ENCODE results near the gene CDH3. TPM values are rescaled to one million over a fixed set of nuclear protein-coding genes. Genes with fewer than 3 reads are reported as not detected.

The CDH3 gene
- polyA plus RNA-seq, 2 of the 4 experiments (the other 2 are of a cell fraction): 0.08 to 0.25 TPM

DNA sequence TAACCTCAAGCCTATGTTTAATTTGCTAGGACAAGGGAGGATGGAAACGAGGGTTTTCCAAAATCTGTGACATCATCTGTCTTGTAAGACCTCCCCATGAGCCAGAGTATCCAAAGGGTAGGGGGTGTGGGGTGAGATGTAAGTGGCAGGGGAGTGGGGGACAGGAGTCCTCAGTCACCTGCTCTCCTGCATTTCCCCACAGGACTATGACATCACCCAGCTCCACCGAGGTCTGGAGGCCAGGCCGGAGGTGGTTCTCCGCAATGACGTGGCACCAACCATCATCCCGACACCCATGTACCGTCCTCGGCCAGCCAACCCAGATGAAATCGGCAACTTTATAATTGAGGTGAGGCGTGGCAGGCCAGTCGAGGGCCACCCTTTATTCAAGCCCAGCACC lies 50.5 kb downstream of the CDH3 start:
- ChIA-PET POLR2A (no interaction called here), CTCF (interaction anchor here (1.4 kb wide), 1 partner anchor 105 kb away, joined by 4 read pairs; no protein-coding TSS in a partner anchor)
- no peak overlapping the region for H3K27ac ChIP-seq
- TF ChIP-seq RARB (CRISPR knock-in tag; IDR thresholded peaks at IDR 0.05): no peak
- TF ChIP-seq EP300 (IDR thresholded peaks at IDR 0.05): no peak
- no peak for TF ChIP-seq CHD4 (IDR thresholded peaks at IDR 0.05; ENCODE audit: borderline replicate concordance)
- TF ChIP-seq CEBPB (IDR thresholded peaks at IDR 0.05): no peak
- TF ChIP-seq HOXB13 (CRISPR knock-in tag; IDR thresholded peaks at IDR 0.05; ENCODE audit: low read depth): no peak
- TF ChIP-seq PHF8 (IDR thresholded peaks at IDR 0.05; ENCODE audit: borderline replicate concordance, low read depth): no peak
- no peak for TF ChIP-seq CHD2 (IDR thresholded peaks at IDR 0.05; ENCODE audit: low read length, partially characterized antibody)
- TF ChIP-seq MAFK (IDR thresholded peaks at IDR 0.05; ENCODE audit: partially characterized antibody): no peak
- TF ChIP-seq, protein P1, sequence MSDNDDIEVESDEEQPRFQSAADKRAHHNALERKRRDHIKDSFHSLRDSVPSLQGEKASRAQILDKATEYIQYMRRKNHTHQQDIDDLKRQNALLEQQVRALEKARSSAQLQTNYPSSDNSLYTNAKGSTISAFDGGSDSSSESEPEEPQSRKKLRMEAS (IDR thresholded peaks at IDR 0.05): no peak
- TF ChIP-seq HDAC2 (IDR thresholded peaks at IDR 0.05): no peak
- no peak for TF ChIP-seq RFX5 (IDR thresholded peaks at IDR 0.05)
- TF ChIP-seq HOXB5 (CRISPR knock-in tag; IDR thresholded peaks at IDR 0.05): no peak
- TF ChIP-seq FOSL2 (IDR thresholded peaks at IDR 0.05): no peak
- TF ChIP-seq FOSL2 (CRISPR knock-in tag; IDR thresholded peaks at IDR 0.05): no peak
- TF ChIP-seq ESRRA (IDR thresholded peaks at IDR 0.05; ENCODE audit: borderline replicate concordance, low read length): no peak
- H3K4me3 ChIP-seq: no peak overlapping the region
- H3K4me1 ChIP-seq: no peaks in the 10 kb centered on the region
- no peak overlapping the region for H3K4me2 ChIP-seq
- ATAC-seq (no peak), DNase-seq (ENCODE audit: low read depth in 1 of 2, low spot score in 1 of 2) (no peak), FAIRE-seq (no peak)
- H3K9me3 ChIP-seq: no peaks in the 10 kb centered on the region
- WGBS (ENCODE audit: missing lambda C conversion rate): 68% methylated on average over 11 of the region's 11 CpGs

DNA sequence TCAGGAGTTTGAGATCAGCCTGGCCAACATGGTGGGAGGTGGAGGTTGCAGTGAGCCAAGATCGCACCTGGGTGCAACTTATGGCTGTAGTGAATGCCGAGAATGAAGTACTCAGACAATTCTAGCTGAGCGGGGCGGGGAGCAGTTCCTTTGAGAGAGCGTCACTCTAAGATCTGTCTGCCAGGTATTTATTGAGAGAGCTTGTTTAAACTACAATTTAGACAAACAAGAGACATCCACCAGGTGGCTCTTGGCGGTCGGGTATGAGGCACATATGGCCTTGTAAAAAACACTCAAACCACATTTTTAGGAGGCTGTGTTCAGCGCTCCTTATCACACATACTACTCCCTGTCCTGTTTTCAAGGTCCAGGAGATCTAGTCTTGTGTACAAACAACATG lies 51.4 kb downstream of the CDH3 start:
- WGBS (ENCODE audit: missing lambda C conversion rate): 80% methylated on average over 8 of the region's 8 CpGs
- no peak for FAIRE-seq
- TF ChIP-seq HOXB13 (CRISPR knock-in tag; IDR thresholded peaks at IDR 0.05; ENCODE audit: low read depth) (no peak), POLR2AphosphoS2 (conservative IDR thresholded peaks at IDR 0.05; ENCODE audit: low read length) (no peak), KDM5A (IDR thresholded peaks at IDR 0.05) (no peak), RCOR1 (IDR thresholded peaks at IDR 0.05; ENCODE audit: low read depth, low read length) (no peak), TFCP2L1 (CRISPR knock-in tag; IDR thresholded peaks at IDR 0.05) (no peak)
- TF ChIP-seq, protein P1 (IDR thresholded peaks at IDR 0.05): no peak
- no peak for DNase-seq (ENCODE audit: low read depth in 1 of 2, low spot score in 1 of 2)
- Histone ChIP-seq H3K4me1 (no peaks in the 10 kb centered on the region), H3K27ac (no peak overlapping the region), H3K4me2 (no peak overlapping the region), H3K9me3 (no peaks in the 10 kb centered on the region), H3K4me3 (no peak overlapping the region)
- ATAC-seq: no peak
- ChIA-PET POLR2A (no interaction called here), CTCF (interaction anchor here (0.6 to 2.7 kb wide), 4 partner anchors 26 to 167 kb away, joined by 3 to 5 read pairs (median 4); no protein-coding TSS in a partner anchor)

DNA sequence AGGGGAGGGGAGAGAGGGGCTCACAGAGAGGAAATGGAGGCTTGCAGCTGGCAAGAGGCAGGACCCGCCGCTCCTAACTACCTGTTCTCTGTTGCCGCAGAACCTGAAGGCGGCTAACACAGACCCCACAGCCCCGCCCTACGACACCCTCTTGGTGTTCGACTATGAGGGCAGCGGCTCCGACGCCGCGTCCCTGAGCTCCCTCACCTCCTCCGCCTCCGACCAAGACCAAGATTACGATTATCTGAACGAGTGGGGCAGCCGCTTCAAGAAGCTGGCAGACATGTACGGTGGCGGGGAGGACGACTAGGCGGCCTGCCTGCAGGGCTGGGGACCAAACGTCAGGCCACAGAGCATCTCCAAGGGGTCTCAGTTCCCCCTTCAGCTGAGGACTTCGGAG lies 53.0 kb downstream of the CDH3 start:
- TF ChIP-seq, protein P2, sequence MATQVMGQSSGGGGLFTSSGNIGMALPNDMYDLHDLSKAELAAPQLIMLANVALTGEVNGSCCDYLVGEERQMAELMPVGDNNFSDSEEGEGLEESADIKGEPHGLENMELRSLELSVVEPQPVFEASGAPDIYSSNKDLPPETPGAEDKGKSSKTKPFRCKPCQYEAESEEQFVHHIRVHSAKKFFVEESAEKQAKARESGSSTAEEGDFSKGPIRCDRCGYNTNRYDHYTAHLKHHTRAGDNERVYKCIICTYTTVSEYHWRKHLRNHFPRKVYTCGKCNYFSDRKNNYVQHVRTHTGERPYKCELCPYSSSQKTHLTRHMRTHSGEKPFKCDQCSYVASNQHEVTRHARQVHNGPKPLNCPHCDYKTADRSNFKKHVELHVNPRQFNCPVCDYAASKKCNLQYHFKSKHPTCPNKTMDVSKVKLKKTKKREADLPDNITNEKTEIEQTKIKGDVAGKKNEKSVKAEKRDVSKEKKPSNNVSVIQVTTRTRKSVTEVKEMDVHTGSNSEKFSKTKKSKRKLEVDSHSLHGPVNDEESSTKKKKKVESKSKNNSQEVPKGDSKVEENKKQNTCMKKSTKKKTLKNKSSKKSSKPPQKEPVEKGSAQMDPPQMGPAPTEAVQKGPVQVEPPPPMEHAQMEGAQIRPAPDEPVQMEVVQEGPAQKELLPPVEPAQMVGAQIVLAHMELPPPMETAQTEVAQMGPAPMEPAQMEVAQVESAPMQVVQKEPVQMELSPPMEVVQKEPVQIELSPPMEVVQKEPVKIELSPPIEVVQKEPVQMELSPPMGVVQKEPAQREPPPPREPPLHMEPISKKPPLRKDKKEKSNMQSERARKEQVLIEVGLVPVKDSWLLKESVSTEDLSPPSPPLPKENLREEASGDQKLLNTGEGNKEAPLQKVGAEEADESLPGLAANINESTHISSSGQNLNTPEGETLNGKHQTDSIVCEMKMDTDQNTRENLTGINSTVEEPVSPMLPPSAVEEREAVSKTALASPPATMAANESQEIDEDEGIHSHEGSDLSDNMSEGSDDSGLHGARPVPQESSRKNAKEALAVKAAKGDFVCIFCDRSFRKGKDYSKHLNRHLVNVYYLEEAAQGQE (IDR thresholded peaks at IDR 0.05): no peak
- TF ChIP-seq RARB (CRISPR knock-in tag; IDR thresholded peaks at IDR 0.05) (no peak), EHF (CRISPR knock-in tag; IDR thresholded peaks at IDR 0.05) (no peak), KDM5A (IDR thresholded peaks at IDR 0.05) (no peak), MAZ (IDR thresholded peaks at IDR 0.05; ENCODE audit: borderline replicate concordance, low read depth, low read length) (no peak), NFE2L2 (conservative IDR thresholded peaks at IDR 0.05; ENCODE audit: low read length) (no peak), CEBPB (IDR thresholded peaks at IDR 0.05) (no peak), SREBF2 (IDR thresholded peaks at IDR 0.05) (no peak), CHD4 (IDR thresholded peaks at IDR 0.05; ENCODE audit: borderline replicate concordance) (no peak)
- TF ChIP-seq, protein P3, sequence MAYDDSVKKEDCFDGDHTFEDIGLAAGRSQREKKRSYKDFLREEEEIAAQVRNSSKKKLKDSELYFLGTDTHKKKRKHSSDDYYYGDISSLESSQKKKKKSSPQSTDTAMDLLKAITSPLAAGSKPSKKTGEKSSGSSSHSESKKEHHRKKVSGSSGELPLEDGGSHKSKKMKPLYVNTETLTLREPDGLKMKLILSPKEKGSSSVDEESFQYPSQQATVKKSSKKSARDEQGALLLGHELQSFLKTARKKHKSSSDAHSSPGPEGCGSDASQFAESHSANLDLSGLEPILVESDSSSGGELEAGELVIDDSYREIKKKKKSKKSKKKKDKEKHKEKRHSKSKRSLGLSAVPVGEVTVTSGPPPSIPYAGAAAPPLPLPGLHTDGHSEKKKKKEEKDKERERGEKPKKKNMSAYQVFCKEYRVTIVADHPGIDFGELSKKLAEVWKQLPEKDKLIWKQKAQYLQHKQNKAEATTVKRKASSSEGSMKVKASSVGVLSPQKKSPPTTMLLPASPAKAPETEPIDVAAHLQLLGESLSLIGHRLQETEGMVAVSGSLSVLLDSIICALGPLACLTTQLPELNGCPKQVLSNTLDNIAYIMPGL (CRISPR knock-in tag; IDR thresholded peaks at IDR 0.05; ENCODE audit: borderline replicate concordance): no peak
- WGBS (ENCODE audit: missing lambda C conversion rate): 86% methylated on average over 18 of the region's 23 CpGs
- H3K4me2 ChIP-seq: no peak overlapping the region
- CTCF ChIA-PET: interaction anchor here (0.6 to 2.7 kb wide), 9 partner anchors 9 to 172 kb away, joined by 3 to 5 read pairs (median 3); no protein-coding TSS in a partner anchor
- no peak for DNase-seq (ENCODE audit: low read depth in 1 of 2, low spot score in 1 of 2)
- no peaks in the 10 kb centered on the region for H3K9me3 ChIP-seq
- H3K4me3 ChIP-seq: no peak overlapping the region
- ATAC-seq: no peak
- no peak overlapping the region for H3K27ac ChIP-seq
- no peaks in the 10 kb centered on the region for H3K4me1 ChIP-seq
- POLR2A ChIA-PET: no interaction called here
- FAIRE-seq: no peak
